DND-41 (cell line): Measurements from ENCODE around the gene WNT9A.

Experiments used
- ATAC-seq: fragments of 200-7000 bp; cut with Tn5 transposase; 3 replicates; pipeline ENCODE4 v1.9.1; 2021; ENCODE audit warnings: low read depth; ENCODE audit not compliant: insufficient read depth
- DNase-seq: peaks from one replicate; pipeline ENCODE4 v3.0.0-alpha.2; 2020
- H2AFZ ChIP-seq: 2 replicates; pipeline ENCODE4 v1.6.0; 2012; ENCODE audit warnings: low read depth, low read length
- H3K27ac ChIP-seq: 2 replicates; pipeline ENCODE4 v1.5.1; 2012; ENCODE audit warnings: low read length, inconsistent platforms
- H3K27me3 ChIP-seq: fragments of 200-600 bp; sonication (generic); 2 replicates; pipeline ENCODE4 v1.6.0; 2012; ENCODE audit warnings: low read length, mild to moderate bottlenecking, inconsistent platforms; ENCODE audit not compliant: insufficient read depth, poor library complexity
- H3K36me3 ChIP-seq: 2 replicates; pipeline ENCODE4 v1.5.1; 2012; ENCODE audit warnings: low read length, inconsistent platforms; ENCODE audit not compliant: insufficient read depth
- H3K4me1 ChIP-seq: 2 replicates; pipeline ENCODE4 v1.5.1; 2012; ENCODE audit warnings: mild to moderate bottlenecking, low read length; ENCODE audit not compliant: insufficient read depth
- H3K4me2 ChIP-seq: 2 replicates; pipeline ENCODE4 v1.6.0; 2012; ENCODE audit warnings: mild to moderate bottlenecking, moderate library complexity, low read length, inconsistent platforms; ENCODE audit not compliant: insufficient read depth
- H3K4me3 ChIP-seq, 2 experiments: fragments of 200-600 bp in 1 of 2; shearing (Covaris generic) in 1 of 2; 2 replicates each; pipeline ENCODE4 v1.5.1; 2012 to 2016; ENCODE audit warnings: inconsistent platforms in 2 of 2, low read length in 2 of 2, mild to moderate bottlenecking in 2 of 2, low read depth in 1 of 2, moderate library complexity in 1 of 2
- H3K79me2 ChIP-seq: 2 replicates; pipeline ENCODE4 v1.6.0; 2012; ENCODE audit warnings: low read length, inconsistent platforms; ENCODE audit not compliant: insufficient read depth
- H3K9ac ChIP-seq: 2 replicates; pipeline ENCODE4 v1.6.0; 2012; ENCODE audit warnings: low read depth, mild to moderate bottlenecking, inconsistent platforms, low read length, moderate library complexity
- H3K9me3 ChIP-seq: 2 replicates; pipeline ENCODE4 v1.5.1; 2012; ENCODE audit warnings: low read length, moderate library complexity, mild to moderate bottlenecking, inconsistent platforms; ENCODE audit not compliant: insufficient read depth, severe bottlenecking
- H4K20me1 ChIP-seq: 2 replicates; pipeline ENCODE4 v1.6.0; 2012; ENCODE audit warnings: low read length; ENCODE audit not compliant: insufficient read depth
- CTCF ChIP-seq: IDR thresholded peaks from 2 replicates; pipeline ENCODE4 v1.5.1; 2012; ENCODE audit warnings: borderline replicate concordance, low read length, moderate library complexity, mild to moderate bottlenecking; ENCODE audit not compliant: poor library complexity, severe bottlenecking; ENCODE audit errors: extremely low read depth
- EZH2 ChIP-seq: IDR thresholded peaks from 3 replicates; pipeline ENCODE4 v1.6.1; 2012; ENCODE audit warnings: borderline replicate concordance, low read depth, mild to moderate bottlenecking, moderate library complexity, low read length, inconsistent platforms; ENCODE audit not compliant: severe bottlenecking

Gene WNT9A

GRCh38 chr1:227891223-227891954 is 56.3 kb downstream of the WNT9A start:
- Histone ChIP-seq H3K79me2 (no peaks in the 10 kb centered on the region), H3K9ac (no peak overlapping the region), H3K4me2 (no peak overlapping the region), H3K36me3 (no peaks in the 10 kb centered on the region), H3K4me3 (no peak overlapping the region), H3K4me1 (no peaks in the 10 kb centered on the region), H3K27me3 (no peaks in the 10 kb centered on the region), H2AFZ (no peak overlapping the region), H3K9me3 (no peaks in the 10 kb centered on the region), H4K20me1 (peaks cover 4% of the 10 kb centered on the region; the same call in 1 of the 2 replicates), H3K27ac (no peak overlapping the region)
- ATAC-seq (no peak), DNase-seq (no peak)
- no peak for TF ChIP-seq CTCF
- TF ChIP-seq EZH2 = no peak

- Histone ChIP-seq H3K9ac (no peak overlapping the region), H3K4me2 (no peak overlapping the region), H3K27me3 (no peaks in the 10 kb centered on the region), H3K79me2 (no peaks in the 10 kb centered on the region), H3K27ac (no peak overlapping the region), H2AFZ (no peak overlapping the region), H3K4me1 (no peaks in the 10 kb centered on the region), H4K20me1 (peaks cover 4% of the 10 kb centered on the region; the same call in 1 of the 2 replicates), H3K9me3 (no peaks in the 10 kb centered on the region), H3K36me3 (no peaks in the 10 kb centered on the region), H3K4me3 (no peak overlapping the region)
- TF ChIP-seq EZH2 (no peak), CTCF (no peak)
- ATAC-seq = no peak
- DNase-seq = no peak
These were observed 57.1 kb downstream of the WNT9A start for GRCh38 chr1:227890451-227891222.

GRCh38 chr1:227889863-227890405 is 57.8 kb downstream of the WNT9A start:
- H3K9ac ChIP-seq = no peak overlapping the region
- no peaks in the 10 kb centered on the region for H3K79me2 ChIP-seq
- H3K36me3 ChIP-seq = no peaks in the 10 kb centered on the region
- H3K27ac ChIP-seq = no peak overlapping the region
- H3K9me3 ChIP-seq = no peaks in the 10 kb centered on the region
- H2AFZ ChIP-seq = no peak overlapping the region
- TF ChIP-seq EZH2 = no peak
- TF ChIP-seq CTCF = no peak
- H4K20me1 ChIP-seq = peaks cover 4% of the 10 kb centered on the region; the same call in 1 of the 2 replicates
- no peaks in the 10 kb centered on the region for H3K4me1 ChIP-seq
- no peak overlapping the region for H3K4me2 ChIP-seq
- no peak for DNase-seq
- no peak overlapping the region for H3K4me3 ChIP-seq
- H3K27me3 ChIP-seq = no peaks in the 10 kb centered on the region
- ATAC-seq = no peak
